Measurements from ENCODE around the gene TRAPPC3. TPM values are rescaled to one million over a fixed set of nuclear protein-coding genes. Genes with fewer than 3 reads are reported as not detected.

The TRAPPC3 gene
- total and polyA plus RNA-seq, 9 of the 15 experiments (the other 6 are each of a cell fraction or from before 2014, with no cell fraction given), result 20.6 to 141 (median 112) TPM

DNA sequence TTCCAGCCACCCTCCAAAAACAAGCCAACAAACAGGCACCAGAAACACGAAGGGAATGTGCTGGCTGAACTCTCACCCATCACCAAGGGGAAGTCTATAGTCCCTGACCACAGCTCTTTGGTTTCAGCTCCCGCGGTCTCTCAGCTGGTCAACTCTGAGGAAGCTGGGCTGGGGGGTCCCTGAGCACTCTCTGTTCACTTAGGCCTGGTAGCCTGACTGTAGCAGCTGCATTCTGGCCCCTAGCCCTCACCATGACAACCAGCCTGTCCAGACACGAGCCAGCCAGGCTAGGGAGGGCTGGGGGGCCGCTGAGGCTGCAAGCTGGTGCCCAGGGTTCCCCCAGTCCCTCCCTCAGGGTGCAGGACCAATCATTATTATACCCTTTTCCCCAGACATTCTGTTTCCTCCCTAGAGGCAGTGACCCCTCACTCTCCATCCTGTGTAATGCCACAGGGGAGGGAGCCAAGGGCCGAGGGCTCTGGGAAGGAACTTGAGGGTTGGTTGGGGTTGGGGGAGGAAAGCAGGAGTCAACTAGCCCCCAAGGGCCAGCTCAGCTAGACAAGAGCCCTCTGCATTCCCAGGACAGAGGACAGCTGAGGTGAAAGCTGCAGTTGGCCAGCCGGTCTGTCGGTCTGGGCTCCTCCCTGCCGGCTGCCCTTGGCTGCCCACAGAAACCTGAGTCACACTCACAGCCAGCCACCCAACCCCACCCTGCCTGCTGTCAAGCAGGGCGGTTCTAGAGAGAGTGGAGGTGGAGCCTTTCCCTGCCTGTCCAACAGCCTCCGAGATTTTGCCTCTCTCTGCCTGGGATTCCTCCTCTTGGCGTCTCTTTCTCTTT, 1.2 kb upstream of the TRAPPC3 start (continued):
- TF ChIP-seq MYBL2 (IDR thresholded peaks at IDR 0.05; ENCODE audit: low read depth) (no peak), MYBL2 (CRISPR knock-in tag; IDR thresholded peaks at IDR 0.05; ENCODE audit: borderline replicate concordance) (no peak), ZNF717 (CRISPR knock-in tag; IDR thresholded peaks at IDR 0.05) (no peak), GTF2F1 (IDR thresholded peaks at IDR 0.05; ENCODE audit: low read depth, low read length) (0 out of 2 replicates have a peak, but pooled peaks have one; percentile 34), ZNF445 (CRISPR knock-in tag; IDR thresholded peaks at IDR 0.05; ENCODE audit: low read depth) (no peak), ZBTB17 (CRISPR knock-in tag; IDR thresholded peaks at IDR 0.05) (no peak; the same call in 1 of the 2 replicates), SAFB2 (IDR thresholded peaks at IDR 0.05; ENCODE audit: borderline replicate concordance, low read depth, low read length, severe bottlenecking) (no peak), TAF1 (IDR thresholded peaks at IDR 0.05; ENCODE audit: control insufficient read depth, extremely low read depth, insufficient read depth, low read length, severe bottlenecking) (peak; percentile 69), HSF4 (CRISPR knock-in tag; IDR thresholded peaks at IDR 0.05; ENCODE audit: borderline replicate concordance) (no peak), XRCC4 (IDR thresholded peaks at IDR 0.05; ENCODE audit: extremely low read depth, insufficient read depth, insufficient read length) (no peak)
- TF ChIP-seq, protein P1, sequence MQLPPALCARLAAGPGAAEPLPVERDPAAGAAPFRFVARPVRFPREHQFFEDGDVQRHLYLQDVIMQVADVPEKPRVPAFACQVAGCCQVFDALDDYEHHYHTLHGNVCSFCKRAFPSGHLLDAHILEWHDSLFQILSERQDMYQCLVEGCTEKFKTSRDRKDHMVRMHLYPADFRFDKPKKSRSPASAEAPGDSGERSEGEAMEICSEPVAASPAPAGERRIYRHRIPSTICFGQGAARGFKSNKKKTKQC (CRISPR knock-in tag; IDR thresholded peaks at IDR 0.05), result no peak
- TF ChIP-seq, protein P2, sequence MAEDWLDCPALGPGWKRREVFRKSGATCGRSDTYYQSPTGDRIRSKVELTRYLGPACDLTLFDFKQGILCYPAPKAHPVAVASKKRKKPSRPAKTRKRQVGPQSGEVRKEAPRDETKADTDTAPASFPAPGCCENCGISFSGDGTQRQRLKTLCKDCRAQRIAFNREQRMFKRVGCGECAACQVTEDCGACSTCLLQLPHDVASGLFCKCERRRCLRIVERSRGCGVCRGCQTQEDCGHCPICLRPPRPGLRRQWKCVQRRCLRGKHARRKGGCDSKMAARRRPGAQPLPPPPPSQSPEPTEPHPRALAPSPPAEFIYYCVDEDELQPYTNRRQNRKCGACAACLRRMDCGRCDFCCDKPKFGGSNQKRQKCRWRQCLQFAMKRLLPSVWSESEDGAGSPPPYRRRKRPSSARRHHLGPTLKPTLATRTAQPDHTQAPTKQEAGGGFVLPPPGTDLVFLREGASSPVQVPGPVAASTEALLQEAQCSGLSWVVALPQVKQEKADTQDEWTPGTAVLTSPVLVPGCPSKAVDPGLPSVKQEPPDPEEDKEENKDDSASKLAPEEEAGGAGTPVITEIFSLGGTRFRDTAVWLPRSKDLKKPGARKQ (CRISPR knock-in tag; IDR thresholded peaks at IDR 0.05), result no peak
- TF ChIP-seq, protein P3, sequence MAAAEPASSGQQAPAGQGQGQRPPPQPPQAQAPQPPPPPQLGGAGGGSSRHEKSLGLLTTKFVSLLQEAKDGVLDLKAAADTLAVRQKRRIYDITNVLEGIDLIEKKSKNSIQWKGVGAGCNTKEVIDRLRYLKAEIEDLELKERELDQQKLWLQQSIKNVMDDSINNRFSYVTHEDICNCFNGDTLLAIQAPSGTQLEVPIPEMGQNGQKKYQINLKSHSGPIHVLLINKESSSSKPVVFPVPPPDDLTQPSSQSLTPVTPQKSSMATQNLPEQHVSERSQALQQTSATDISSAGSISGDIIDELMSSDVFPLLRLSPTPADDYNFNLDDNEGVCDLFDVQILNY (CRISPR knock-in tag; IDR thresholded peaks at IDR 0.05), result no peak
- TF ChIP-seq, protein P4, sequence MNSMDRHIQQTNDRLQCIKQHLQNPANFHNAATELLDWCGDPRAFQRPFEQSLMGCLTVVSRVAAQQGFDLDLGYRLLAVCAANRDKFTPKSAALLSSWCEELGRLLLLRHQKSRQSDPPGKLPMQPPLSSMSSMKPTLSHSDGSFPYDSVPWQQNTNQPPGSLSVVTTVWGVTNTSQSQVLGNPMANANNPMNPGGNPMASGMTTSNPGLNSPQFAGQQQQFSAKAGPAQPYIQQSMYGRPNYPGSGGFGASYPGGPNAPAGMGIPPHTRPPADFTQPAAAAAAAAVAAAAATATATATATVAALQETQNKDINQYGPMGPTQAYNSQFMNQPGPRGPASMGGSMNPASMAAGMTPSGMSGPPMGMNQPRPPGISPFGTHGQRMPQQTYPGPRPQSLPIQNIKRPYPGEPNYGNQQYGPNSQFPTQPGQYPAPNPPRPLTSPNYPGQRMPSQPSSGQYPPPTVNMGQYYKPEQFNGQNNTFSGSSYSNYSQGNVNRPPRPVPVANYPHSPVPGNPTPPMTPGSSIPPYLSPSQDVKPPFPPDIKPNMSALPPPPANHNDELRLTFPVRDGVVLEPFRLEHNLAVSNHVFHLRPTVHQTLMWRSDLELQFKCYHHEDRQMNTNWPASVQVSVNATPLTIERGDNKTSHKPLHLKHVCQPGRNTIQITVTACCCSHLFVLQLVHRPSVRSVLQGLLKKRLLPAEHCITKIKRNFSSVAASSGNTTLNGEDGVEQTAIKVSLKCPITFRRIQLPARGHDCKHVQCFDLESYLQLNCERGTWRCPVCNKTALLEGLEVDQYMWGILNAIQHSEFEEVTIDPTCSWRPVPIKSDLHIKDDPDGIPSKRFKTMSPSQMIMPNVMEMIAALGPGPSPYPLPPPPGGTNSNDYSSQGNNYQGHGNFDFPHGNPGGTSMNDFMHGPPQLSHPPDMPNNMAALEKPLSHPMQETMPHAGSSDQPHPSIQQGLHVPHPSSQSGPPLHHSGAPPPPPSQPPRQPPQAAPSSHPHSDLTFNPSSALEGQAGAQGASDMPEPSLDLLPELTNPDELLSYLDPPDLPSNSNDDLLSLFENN (IDR thresholded peaks at IDR 0.05; ENCODE audit: low read depth in 2 of 2, low read length in 2 of 2), result no peak
- TF ChIP-seq, protein P5, sequence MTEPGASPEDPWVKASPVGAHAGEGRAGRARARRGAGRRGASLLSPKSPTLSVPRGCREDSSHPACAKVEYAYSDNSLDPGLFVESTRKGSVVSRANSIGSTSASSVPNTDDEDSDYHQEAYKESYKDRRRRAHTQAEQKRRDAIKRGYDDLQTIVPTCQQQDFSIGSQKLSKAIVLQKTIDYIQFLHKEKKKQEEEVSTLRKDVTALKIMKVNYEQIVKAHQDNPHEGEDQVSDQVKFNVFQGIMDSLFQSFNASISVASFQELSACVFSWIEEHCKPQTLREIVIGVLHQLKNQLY (CRISPR knock-in tag; conservative IDR thresholded peaks at IDR 0.05), result no peak

Data from K562 (cell line).